ENCODE measurements around the gene HLA-DMA. TPM values are rescaled to one million over a fixed set of nuclear protein-coding genes. Genes with fewer than 3 reads are reported as not detected.
A peak's percentile ranks its signal among the peaks of the same experiment; 100 is the strongest.

Gene HLA-DMA
- total RNA-seq, 4 donors from 2014 or later = 18.3 to 57.0 (median 24.2) TPM

DNA sequence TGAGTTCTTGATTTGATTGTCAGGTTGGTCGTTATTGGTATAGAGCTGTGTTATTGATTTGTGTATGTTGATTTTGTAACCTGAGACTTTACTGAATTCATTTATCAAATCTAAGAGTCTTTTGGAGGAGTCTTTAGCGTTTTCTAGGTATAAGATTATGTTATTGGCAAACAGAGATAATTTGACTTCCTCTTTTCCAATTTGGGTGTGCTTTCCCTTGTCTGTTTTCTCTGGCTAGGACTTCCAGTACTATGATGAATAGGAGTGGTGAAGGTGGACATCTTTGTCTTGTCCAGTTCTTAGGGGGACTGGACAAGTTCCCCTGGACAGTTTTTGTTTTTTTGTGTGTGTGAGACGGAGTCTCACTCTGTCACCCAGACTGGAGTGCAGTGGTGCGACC lies 39.1 kb upstream of the HLA-DMA start:
- Histone ChIP-seq H3K27me3 (peaks cover 12% of the 10 kb centered on the region), H3K4me3 (no peak overlapping the region), H3K36me3 (no peaks in the 10 kb centered on the region), H3K27ac (no peak overlapping the region), H3K9me3 (no peaks in the 10 kb centered on the region), H3K4me1 (no peaks in the 10 kb centered on the region)
- 81% methylated on average over 4 of the region's 4 CpGs for WGBS
- TF ChIP-seq POLR2AphosphoS5 (IDR thresholded peaks at IDR 0.05) = no peak
- no peak for TF ChIP-seq EP300 (IDR thresholded peaks at IDR 0.05)
- no peak for TF ChIP-seq POLR2A (IDR thresholded peaks at IDR 0.05)
- TF ChIP-seq CTCF (IDR thresholded peaks at IDR 0.05) = no peak
- no peak for DNase-seq (ENCODE audit: low spot score in 2 of 2)

- H3K36me3 ChIP-seq = no peaks in the 10 kb centered on the region
- H3K27me3 ChIP-seq = peaks cover 10% of the 10 kb centered on the region
- H3K4me3 ChIP-seq = no peak overlapping the region
- no peaks in the 10 kb centered on the region for H3K9me3 ChIP-seq
- 95% methylated on average over 1 of the region's 1 CpG for WGBS
- no peak overlapping the region for H3K27ac ChIP-seq
- TF ChIP-seq POLR2AphosphoS5 (IDR thresholded peaks at IDR 0.05) (no peak), EP300 (IDR thresholded peaks at IDR 0.05) (no peak), POLR2A (IDR thresholded peaks at IDR 0.05) (no peak), CTCF (IDR thresholded peaks at IDR 0.05) (no peak)
- H3K4me1 ChIP-seq = peaks cover 6% of the 10 kb centered on the region
- no peak for DNase-seq (ENCODE audit: low spot score in 2 of 2)
Observed at GRCh38 chr6:32989368-32989767, 36.5 kb upstream of the HLA-DMA start.

DNA sequence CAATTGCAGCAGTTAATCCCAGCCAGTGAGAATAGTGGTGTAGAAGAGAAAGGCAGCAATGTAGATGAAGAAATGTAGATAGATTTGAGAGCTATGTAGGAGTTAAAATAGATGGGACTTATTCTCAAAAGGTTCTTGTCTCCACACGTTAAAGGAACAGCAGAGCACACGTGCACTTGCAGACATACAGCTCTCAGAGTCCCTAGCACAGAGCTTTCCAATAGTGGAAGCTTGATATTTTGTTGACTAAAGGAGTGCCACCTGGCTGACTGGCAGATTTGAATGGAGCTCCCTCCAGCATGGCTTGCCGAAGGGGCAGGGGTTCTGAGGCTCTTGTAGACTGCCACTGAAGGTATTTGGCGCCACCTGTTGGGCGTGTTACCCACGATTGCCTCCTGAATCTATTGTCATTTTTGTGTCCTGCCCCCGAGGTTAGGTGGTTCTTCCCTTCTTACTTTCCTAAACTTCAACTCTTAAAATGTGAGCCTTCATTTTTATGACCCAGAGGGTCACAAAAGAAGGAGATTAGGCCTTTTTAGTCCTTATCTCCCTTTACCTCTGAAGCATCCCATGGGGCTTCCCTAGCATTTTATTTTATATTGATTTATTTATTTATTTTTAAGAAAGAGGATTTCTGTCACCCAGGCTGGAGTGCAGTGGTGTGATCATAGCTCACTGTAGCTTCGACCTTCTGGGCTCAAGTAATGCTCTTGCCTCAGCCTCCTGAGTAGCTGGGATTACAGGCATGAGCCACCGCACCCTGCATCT lies 31.9 kb upstream of the HLA-DMA start:
- H3K36me3 ChIP-seq = peaks cover 26% of the 10 kb centered on the region
- no peak overlapping the region for H3K27ac ChIP-seq
- no peaks in the 10 kb centered on the region for H3K9me3 ChIP-seq
- no peaks in the 10 kb centered on the region for H3K27me3 ChIP-seq
- peak; percentile 92 to 97 for DNase-seq (ENCODE audit: low spot score in 2 of 2)
- H3K4me3 ChIP-seq = no peak overlapping the region
- WGBS = 12% methylated on average over 9 of the region's 9 CpGs
- peaks cover 15% of the 10 kb centered on the region for H3K4me1 ChIP-seq
- peak; percentile 75 to 85 for TF ChIP-seq CTCF (IDR thresholded peaks at IDR 0.05)
- no peak for TF ChIP-seq POLR2AphosphoS5 (IDR thresholded peaks at IDR 0.05)

DNA sequence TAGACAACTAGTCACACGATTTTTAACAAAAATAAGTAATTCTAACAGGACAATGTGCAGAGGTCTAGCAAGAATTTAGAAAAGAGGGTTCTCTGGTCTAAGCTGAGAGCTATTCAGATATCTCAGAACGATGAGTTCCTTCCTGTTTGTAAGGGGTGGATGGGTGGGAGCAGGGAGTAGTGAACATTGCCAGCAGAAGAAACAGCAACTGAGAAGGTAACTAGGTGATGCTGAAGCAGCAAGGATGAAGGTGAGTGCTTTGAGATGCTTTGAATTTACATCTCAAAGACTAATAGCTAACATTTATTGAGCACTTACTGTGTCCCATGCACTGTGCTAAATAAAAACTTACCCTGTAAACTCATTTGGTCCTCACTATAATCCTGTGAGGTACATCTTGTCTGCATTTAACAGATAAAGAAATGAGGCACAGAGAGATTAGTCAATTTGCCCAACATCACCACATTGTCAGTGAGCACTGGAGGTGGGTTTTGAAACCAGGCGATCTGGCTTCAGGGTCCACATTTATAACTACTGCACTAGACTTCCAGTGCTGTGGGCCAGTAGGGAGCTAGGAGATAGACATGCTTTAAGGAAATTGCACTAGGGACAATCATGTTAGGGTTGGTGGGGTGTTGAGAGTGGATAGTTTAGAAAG lies 31.2 kb upstream of the HLA-DMA start:
- Histone ChIP-seq H3K36me3 (peaks cover 33% of the 10 kb centered on the region), H3K4me3 (no peak overlapping the region), H3K9me3 (no peaks in the 10 kb centered on the region), H3K27me3 (no peaks in the 10 kb centered on the region), H3K27ac (no peak overlapping the region), H3K4me1 (peaks cover 15% of the 10 kb centered on the region)
- TF ChIP-seq EP300 (IDR thresholded peaks at IDR 0.05) = no peak
- no peak for TF ChIP-seq POLR2AphosphoS5 (IDR thresholded peaks at IDR 0.05)
- TF ChIP-seq POLR2A (IDR thresholded peaks at IDR 0.05) = no peak
- no peak for TF ChIP-seq CTCF (IDR thresholded peaks at IDR 0.05)
- no peak for DNase-seq (ENCODE audit: low spot score in 2 of 2)
- WGBS = 51% methylated on average over 3 of the region's 3 CpGs

DNA sequence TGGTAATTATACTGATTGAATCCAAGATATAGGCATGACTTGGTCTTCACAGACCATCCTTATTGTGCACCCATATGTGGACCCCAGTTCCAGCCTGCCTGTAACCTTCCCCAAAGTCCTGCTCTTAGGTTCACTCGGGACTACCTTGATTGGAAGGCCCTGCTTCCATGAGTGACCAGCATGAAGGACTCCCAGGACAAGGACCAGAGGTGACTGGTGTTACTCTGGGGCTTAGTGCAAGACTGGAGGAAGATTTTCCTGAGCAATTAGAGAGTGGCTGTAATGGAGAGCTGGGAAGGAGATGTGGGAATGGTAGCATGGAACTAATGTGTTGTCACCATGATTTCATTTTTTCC lies 30.6 kb upstream of the HLA-DMA start:
- Histone ChIP-seq H3K9me3 (no peaks in the 10 kb centered on the region), H3K27ac (no peak overlapping the region), H3K36me3 (peaks cover 39% of the 10 kb centered on the region), H3K4me1 (peaks cover 15% of the 10 kb centered on the region), H3K27me3 (no peaks in the 10 kb centered on the region), H3K4me3 (no peak overlapping the region)
- DNase-seq (ENCODE audit: low spot score in 2 of 2) = no peak
- TF ChIP-seq POLR2AphosphoS5 (IDR thresholded peaks at IDR 0.05) = no peak
- TF ChIP-seq CTCF (IDR thresholded peaks at IDR 0.05) = no peak
- no peak for TF ChIP-seq POLR2A (IDR thresholded peaks at IDR 0.05)
- TF ChIP-seq EP300 (IDR thresholded peaks at IDR 0.05) = no peak
- 83% methylated on average over 1 of the region's 1 CpG for WGBS

All from suprapubic skin (tissue), 4 donors.